ENCODE measurements around the gene MYO6. TPM values are rescaled to one million over a fixed set of nuclear protein-coding genes. Genes with fewer than 3 reads are reported as not detected.

MYO6 gene
- total RNA-seq, 1 experiment from 2014 or later = 46.9 TPM

GRCh38 chr6:75830959-75831885, 82.2 kb downstream of the MYO6 start:
- Histone ChIP-seq H3K4me2 (ENCODE audit: insufficient read depth, insufficient read length, low read length) (no peak overlapping the region), H2AFZ (ENCODE audit: low read length) (no peak overlapping the region)

More at GRCh38 chr6:75830959-75831885, 82.2 kb downstream of the MYO6 start:
- H3K27me3 Mint-ChIP-seq (ENCODE audit: low read depth) = no peaks in the 10 kb centered on the region
- H2BK12ac ChIP-seq (ENCODE audit: insufficient read length, low read depth, low read length) = no peak overlapping the region
- no peak overlapping the region for H3K4ac ChIP-seq (ENCODE audit: low read depth, low read length)
- DNase-seq = no peak
- peak overlapping the region in 1 of 3 experiments; percentile 19; a peak in 1 of 7 replicates for H3K27ac Mint-ChIP-seq
- no peaks in the 10 kb centered on the region for H3K79me2 ChIP-seq (ENCODE audit: insufficient read depth, low read length)
- no peak overlapping the region for H2BK120ac ChIP-seq (ENCODE audit: low read depth, low read length, poor library complexity, severe bottlenecking)
- H4K91ac ChIP-seq (ENCODE audit: insufficient read length, low read depth, low read length) = no peak overlapping the region
- H3K9me3 Mint-ChIP-seq = no peaks in the 10 kb centered on the region
- WGBS (ENCODE audit: extremely low coverage, insufficient read length, low lambda C conversion rate) = no CpG with 5 or more reads among the region's 12 CpGs
- H2BK15ac ChIP-seq (ENCODE audit: low read depth, low read length) = no peak overlapping the region
- H3K23ac ChIP-seq (ENCODE audit: insufficient read length, low read depth, low read length) = no peak overlapping the region
- no peaks in the 10 kb centered on the region for H3K79me1 ChIP-seq (ENCODE audit: insufficient read depth, low read depth, low read length, poor library complexity, severe bottlenecking)
- H3K36me3 Mint-ChIP-seq (ENCODE audit: insufficient read depth in 1 of 3, low read depth in 3 of 3) = peaks cover 0 to 20% (median 16%) of the 10 kb centered on the region in 3 experiments; a peak in 5 of 7 replicates
- H4K20me1 ChIP-seq (ENCODE audit: control insufficient read depth, insufficient read depth, insufficient read length) = no peaks in the 10 kb centered on the region
- no peak overlapping the region for H2BK5ac ChIP-seq (ENCODE audit: insufficient read length, low read length)
- H3K9ac ChIP-seq (ENCODE audit: extremely low read depth, insufficient read length, low read length) = no peak overlapping the region
- H3K27me3 ChIP-seq (ENCODE audit: insufficient read depth, low read length) = no peaks in the 10 kb centered on the region
- no peaks in the 10 kb centered on the region for H3K23me2 ChIP-seq (ENCODE audit: insufficient read length, low read depth, low read length, poor library complexity, severe bottlenecking)
- H3K18ac ChIP-seq (ENCODE audit: insufficient read length, low read depth, low read length) = no peak overlapping the region
- no peak overlapping the region for H3K14ac ChIP-seq (ENCODE audit: insufficient read depth, low read length)
- H4K5ac ChIP-seq (ENCODE audit: insufficient read length, low read depth, low read length) = no peak overlapping the region
- H3T11ph ChIP-seq (ENCODE audit: low read length) = no peak overlapping the region
- H4K8ac ChIP-seq (replicated peaks; ENCODE audit: insufficient read length, low read depth, low read length) = no peak overlapping the region
- H2AK5ac ChIP-seq (ENCODE audit: insufficient read length, low read length) = no peak overlapping the region
- no peaks in the 10 kb centered on the region for H3K4me1 ChIP-seq (ENCODE audit: insufficient read depth, low read length)
- no peaks in the 10 kb centered on the region for H3K9me3 ChIP-seq (ENCODE audit: control insufficient read depth, low read depth, low read length)
- H3K4me1 Mint-ChIP-seq = no peaks in the 10 kb centered on the region
- no peak for TF ChIP-seq CTCF (conservative IDR thresholded peaks at IDR 0.05)
- H3K56ac ChIP-seq (ENCODE audit: insufficient read length, low read depth, low read length) = no peak overlapping the region
- H3K4me3 Mint-ChIP-seq = no peak overlapping the region
- H2BK20ac ChIP-seq (ENCODE audit: low read depth, low read length, poor library complexity, severe bottlenecking) = no peak overlapping the region
- no peak overlapping the region for H3K27ac ChIP-seq (ENCODE audit: insufficient read length, low read depth, low read length)

Measured in H9 (cell line).